ENCODE results near the gene APEX2. TPM values are rescaled to one million over a fixed set of nuclear protein-coding genes. Genes with fewer than 3 reads are reported as not detected.

The APEX2 gene
- polyA plus RNA-seq, 4 donors: 11.2 to 15.1 (median 14.4) TPM

GRCh38 chrX:55056820-55057674 is 56.9 kb downstream of the APEX2 start:
- no peaks in the 10 kb centered on the region for H3K36me3 ChIP-seq (ENCODE audit: control insufficient read depth in 3 of 3, insufficient read depth in 2 of 3, low read depth in 1 of 3, low read length in 3 of 3)
- no peaks in the 10 kb centered on the region for H3K9me3 ChIP-seq (ENCODE audit: control insufficient read depth in 2 of 2, insufficient read depth in 1 of 2, low read depth in 1 of 2, low read length in 1 of 2)
- DNase-seq (peak; percentile 2 to 9), FAIRE-seq (no peak)
- H3K4me1 ChIP-seq (ENCODE audit: control insufficient read depth in 3 of 3, insufficient read depth in 2 of 3, low read depth in 1 of 3, low read length in 2 of 3): no peaks in the 10 kb centered on the region
- no peak overlapping the region for H3K27ac ChIP-seq (ENCODE audit: low read depth in 1 of 3, low read length in 2 of 3)
- H3K27me3 ChIP-seq (ENCODE audit: control insufficient read depth in 3 of 3, insufficient read depth in 3 of 3, low read length in 3 of 3): no peaks in the 10 kb centered on the region
- H3K4me3 ChIP-seq (ENCODE audit: low read depth in 1 of 3, low read length in 3 of 3): no peak overlapping the region
- WGBS, 3 donors: 15 to 34% (median 23%) methylated on average over 7 of the region's 7 CpGs

GRCh38 chrX:55057675-55058249 is 57.6 kb downstream of the APEX2 start:
- Histone ChIP-seq H3K4me1 (ENCODE audit: control insufficient read depth in 3 of 3, insufficient read depth in 2 of 3, low read depth in 1 of 3, low read length in 2 of 3) (no peaks in the 10 kb centered on the region), H3K27ac (ENCODE audit: low read depth in 1 of 3, low read length in 2 of 3) (no peak overlapping the region), H3K9me3 (ENCODE audit: control insufficient read depth in 2 of 2, insufficient read depth in 1 of 2, low read depth in 1 of 2, low read length in 1 of 2) (no peaks in the 10 kb centered on the region), H3K4me3 (ENCODE audit: low read depth in 1 of 3, low read length in 3 of 3) (no peak overlapping the region), H3K36me3 (ENCODE audit: control insufficient read depth in 3 of 3, insufficient read depth in 2 of 3, low read depth in 1 of 3, low read length in 3 of 3) (no peaks in the 10 kb centered on the region), H3K27me3 (ENCODE audit: control insufficient read depth in 3 of 3, insufficient read depth in 3 of 3, low read length in 3 of 3) (no peaks in the 10 kb centered on the region)
- 15 to 22% (median 19%) methylated on average over 5 of the region's 5 CpGs for WGBS, 3 donors
- peak; percentile 31 to 37 for DNase-seq
- FAIRE-seq: no peak

Other genes with a start within 250 kb of the APEX2 start
- under 1 TPM in 1 of 4 donors, not detected in 3; 0.03 TPM for gene ITIH6, start 202.1 kb upstream of the APEX2 start, polyA plus RNA-seq
- 100 to 1,000 TPM in 1 of 4 donors, 10 to 100 TPM in 3; 42.2 to 292 (median 78.8) TPM for gene MAGED2, start 192.6 kb upstream of the APEX2 start, polyA plus RNA-seq
- gene TRO, start 79.5 kb upstream of the APEX2 start, polyA plus RNA-seq: 10 to 100 TPM in 1 of 4 donors, 1 to 10 TPM in 1, under 1 TPM in 1, not detected in 1; 0.81 to 15.7 (median 2.1) TPM
- under 1 TPM in 2 of 4 donors, not detected in 2; 0.36 to 0.41 TPM for gene PFKFB1, start 6.2 kb upstream of the APEX2 start, polyA plus RNA-seq
- gene ALAS2, start 30.6 kb downstream of the APEX2 start, polyA plus RNA-seq: 1 to 10 TPM in 2 of 4 donors, under 1 TPM in 1, not detected in 1; 0.30 to 4.3 (median 3.7) TPM
- under 1 TPM in 1 of 4 donors, not detected in 3; 0.24 TPM for gene PAGE2B, start 74.7 kb downstream of the APEX2 start, polyA plus RNA-seq
- not detected for gene PAGE2, start 88.7 kb downstream of the APEX2 start, polyA plus RNA-seq
- gene PAGE5, start 220.0 kb downstream of the APEX2 start, polyA plus RNA-seq: not detected